Stimulated activated CD8-positive, alpha-beta memory T cell treated with anti-CD3 and anti-CD28 coated beads, Interleukin-15, amount 100 ng/mL, for 1 hour (primary cell): ENCODE measurements around the gene AP2B1.

Experiments used
- DNase-seq: peaks from one replicate; pipeline ENCODE4 v3.0.0-alpha.2; 2020; ENCODE audit warnings: low read depth

Gene AP2B1

GRCh38 chr17:35630530-35631148 is 43.5 kb downstream of the AP2B1 start:
- DNase-seq: no peak

DNA sequence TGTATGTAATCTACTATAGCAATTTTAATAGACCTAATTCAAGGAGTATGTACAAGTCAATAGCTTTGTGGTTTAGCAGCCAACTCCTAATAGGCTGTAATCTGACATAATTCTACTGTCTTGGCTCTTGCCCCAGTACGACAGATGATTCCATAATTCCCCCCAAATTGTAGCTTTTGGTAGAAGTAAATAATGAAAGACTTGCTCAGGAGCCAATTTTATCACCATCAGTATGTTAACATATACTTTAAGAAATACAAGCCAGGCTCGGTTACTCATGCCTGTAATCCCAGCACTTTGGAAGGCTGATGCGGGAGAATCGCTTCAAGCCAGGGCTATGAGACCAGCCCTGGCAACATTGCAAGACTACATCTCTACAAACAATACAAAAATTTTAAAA is 53.9 kb downstream of the AP2B1 start:
- no peak for DNase-seq

DNA sequence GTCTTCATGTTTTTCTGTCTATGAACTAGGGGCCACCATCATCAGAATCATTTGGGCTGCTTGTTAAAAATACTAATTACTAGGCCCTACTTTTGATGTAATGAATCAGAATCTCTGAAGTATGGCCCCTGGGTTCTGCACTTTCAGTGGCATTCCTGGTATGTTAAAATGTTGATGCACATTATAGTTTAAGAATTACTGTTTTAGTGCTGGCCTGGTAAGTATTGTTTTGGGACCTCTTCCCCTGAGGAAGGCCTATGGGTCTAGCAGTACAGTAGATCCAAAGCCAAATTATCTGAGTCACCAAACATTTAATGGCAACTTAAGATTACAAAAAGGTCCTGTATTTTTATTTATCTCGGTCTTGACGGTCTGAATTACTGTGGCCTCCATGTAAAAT is 58.8 kb downstream of the AP2B1 start:
- no peak for DNase-seq

- DNase-seq: no peak
These were observed 64.3 kb downstream of the AP2B1 start for GRCh38 chr17:35651467-35651866.

DNA sequence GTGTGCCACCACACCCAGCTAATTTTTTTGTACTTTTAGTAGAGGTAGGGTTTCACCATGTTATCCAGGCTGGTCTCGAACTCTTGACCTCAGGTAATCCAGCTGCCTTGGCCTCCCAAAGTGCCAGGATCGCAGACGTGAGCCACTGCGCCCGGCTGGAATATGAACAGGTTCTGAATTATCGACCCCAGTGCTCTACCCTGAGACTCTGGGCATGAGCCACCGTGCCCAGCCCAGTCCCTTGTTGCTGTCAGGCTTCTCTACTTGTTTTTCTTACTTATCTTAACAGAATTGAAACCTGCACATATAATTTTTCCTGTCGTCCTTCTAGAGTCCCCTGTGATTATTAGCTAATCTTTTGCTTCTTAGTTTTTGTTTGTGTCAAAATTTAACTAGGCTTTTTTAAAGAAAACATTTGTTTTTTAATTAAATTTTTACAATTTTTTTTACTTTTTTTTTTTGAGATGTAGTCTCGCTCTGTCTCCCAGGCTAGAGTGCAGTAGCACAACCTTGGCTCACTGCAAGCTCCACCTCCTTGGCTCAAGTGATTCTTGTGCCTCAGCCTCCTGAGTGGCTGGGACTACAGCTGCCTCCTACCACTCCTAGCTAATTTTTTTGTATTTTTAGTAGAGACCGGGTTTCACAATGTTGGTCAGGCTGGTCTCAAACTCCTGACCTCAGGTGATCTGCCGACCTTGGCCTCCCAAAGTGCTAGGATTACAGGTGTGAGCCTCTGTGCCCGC is 66.7 kb downstream of the AP2B1 start:
- no peak for DNase-seq

DNA sequence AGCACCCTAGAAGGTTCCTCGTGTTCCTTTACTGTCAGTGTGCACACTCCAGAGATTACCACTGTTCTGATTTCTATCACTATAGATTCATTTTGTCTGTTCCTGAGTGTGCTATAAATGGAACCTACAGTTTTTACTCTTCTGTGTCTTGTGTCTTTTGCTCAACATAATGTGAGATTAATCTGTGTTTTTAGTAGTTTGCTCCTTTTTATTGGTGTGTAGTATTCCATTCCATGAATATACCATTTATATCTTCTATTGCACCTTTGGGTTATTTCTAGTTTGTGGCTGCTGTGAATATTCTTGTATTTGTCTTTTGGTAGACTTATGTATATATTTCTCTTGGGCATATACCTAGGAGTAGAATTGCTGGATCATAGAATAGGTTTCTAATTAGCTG is 68.2 kb downstream of the AP2B1 start:
- no peak for DNase-seq

DNA sequence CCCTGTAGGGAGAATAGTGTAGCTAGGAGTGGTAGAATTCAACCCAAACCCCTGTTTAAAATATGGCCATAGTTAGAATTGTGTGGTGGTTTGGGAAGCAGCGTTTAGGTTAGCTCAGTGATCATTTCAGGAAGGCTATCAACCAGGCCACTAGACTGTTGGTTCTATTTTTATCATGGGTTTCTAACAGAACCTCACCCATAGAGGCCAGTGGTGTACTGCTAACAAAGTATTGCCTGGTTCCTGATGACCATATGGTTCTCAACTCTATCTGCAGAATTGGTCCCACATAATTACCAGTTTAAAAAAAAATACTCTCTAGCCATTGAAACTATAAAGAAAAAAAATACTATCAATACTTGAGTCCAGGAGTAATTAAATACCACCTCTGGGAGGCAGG is 73.8 kb downstream of the AP2B1 start:
- no peak for DNase-seq

DNA sequence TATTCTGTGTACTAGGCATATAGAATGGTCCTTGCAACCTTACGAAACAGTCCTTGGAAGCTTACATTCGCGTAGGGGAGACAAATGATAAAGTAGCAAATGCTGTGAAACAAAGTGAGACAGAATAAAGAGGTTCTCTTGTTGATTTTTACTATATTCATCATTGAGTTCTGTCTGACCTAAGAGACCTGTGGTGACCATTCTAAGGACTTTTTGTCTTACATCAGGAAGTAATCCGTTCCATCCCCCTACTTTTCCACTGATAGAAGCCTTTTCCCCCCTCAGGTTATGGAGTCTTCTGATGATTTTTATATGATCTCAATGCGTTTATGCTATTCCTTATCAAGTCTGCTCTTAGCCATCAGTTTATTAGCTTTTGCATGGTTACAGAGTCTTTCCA is 77.6 kb downstream of the AP2B1 start:
- no peak for DNase-seq

GRCh38 chr17:35665662-35666061 is 78.5 kb downstream of the AP2B1 start:
- DNase-seq: no peak

- no peak for DNase-seq
These were observed 78.9 kb downstream of the AP2B1 start for GRCh38 chr17:35666070-35666469.

- DNase-seq: no peak
These were observed 79.9 kb downstream of the AP2B1 start for GRCh38 chr17:35666967-35667532.

- DNase-seq: no peak
These were observed 81.7 kb downstream of the AP2B1 start for GRCh38 chr17:35668802-35669201.

- no peak for DNase-seq
These were observed 87.4 kb downstream of the AP2B1 start for GRCh38 chr17:35674552-35674951.

- no peak for DNase-seq
These were observed 89.3 kb downstream of the AP2B1 start for GRCh38 chr17:35676441-35676840.

DNA sequence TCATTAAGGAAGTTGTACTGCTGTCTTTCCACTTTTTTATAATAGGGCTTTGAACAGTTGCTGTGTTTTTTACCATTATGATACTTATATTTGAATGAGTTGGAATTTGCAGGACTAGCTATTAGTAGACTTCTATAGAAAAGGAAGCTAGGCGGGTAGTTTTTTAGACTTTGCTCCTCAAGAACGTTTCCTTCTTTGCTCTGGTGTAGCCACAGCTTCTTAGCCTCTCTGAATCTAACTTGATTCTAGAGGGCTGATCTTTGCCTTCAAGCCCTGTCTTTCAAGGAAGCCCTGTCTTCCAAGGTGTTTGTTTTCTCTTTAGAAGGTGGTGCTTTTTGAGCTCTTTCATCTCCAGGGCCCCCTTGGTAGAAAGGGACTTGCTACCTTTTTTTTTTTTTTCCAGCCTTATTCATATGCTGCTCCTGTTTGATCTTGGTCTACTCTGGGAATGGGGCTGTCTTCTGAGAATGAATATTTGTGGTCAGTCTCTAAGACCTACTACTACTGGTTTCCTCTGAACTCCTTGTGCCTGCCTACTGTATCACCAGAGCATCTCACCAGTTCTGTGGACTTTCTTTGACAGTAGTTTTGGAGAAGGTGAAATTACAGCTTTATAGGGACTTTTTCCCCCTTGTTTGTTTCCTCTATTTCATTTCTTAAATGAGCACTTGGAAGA is 92.0 kb downstream of the AP2B1 start:
- DNase-seq: no peak

- DNase-seq: no peak
These were observed 96.5 kb downstream of the AP2B1 start for GRCh38 chr17:35683591-35683990.

DNA sequence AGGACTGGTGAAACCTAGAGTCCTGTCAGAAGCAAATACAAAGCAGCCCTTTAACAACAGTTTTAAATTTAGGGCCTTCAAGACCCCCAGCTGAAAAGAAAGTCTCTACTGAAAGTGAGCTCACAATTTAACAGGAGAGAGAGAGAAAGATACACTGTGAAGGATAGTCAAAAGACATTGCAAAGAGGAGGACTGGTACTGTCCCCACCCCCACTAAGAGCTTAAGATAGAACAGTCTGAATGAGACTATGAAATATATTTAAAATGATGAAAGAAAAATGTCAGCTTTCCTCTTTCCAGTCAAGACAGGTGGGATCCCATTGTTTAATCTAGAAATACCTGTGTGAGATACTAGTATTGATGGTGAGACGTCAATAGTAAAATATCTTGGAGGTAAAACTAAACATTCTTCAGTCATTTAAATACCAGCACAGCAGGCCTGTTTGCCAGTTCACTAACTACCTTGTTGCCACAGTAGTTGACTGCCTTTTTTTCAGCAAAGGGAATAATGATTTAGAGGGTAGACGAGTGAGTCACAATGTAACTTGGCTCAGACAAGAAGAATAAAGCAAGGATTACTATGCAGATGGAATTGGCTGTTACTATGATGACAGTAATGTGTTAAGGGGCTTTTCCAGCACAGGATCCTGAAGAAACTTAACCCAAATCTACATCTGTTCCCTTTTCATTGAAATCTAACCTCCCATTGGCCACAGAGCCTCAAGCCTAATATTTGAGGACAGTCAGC is 97.1 kb downstream of the AP2B1 start:
- no peak for DNase-seq

DNA sequence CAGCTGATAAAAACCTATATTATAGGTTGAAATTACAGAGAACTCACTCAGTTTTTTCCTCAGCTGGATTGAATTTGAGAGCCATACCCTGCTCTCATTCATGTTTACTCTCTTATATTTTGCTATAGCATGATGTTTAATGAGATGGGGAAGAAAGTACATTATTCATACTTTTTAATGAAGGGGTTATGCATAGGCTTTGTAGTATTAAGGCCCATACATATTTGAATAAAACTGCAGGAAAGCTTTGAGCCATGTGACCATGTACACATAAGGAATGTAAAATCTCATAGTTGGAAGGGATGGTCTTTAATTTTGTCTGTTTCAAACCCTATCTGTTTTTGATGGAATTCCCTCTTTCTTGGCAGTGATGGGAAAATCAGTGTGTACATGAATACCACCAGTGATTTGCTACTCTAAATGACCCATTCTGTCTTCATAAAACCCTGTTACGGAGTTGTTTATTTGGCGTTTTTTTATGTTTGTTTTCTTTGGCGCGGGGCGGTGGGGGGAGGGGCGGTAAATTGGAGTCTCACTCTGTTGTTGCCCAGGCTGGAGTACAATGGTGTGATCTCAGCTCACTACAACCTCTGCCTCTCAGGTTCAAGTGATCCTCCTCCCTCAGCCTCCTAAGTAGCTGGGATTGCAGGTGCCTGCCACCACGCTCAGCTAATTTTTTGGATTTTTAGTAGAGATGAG is 105.5 kb downstream of the AP2B1 start:
- DNase-seq: no peak

DNA sequence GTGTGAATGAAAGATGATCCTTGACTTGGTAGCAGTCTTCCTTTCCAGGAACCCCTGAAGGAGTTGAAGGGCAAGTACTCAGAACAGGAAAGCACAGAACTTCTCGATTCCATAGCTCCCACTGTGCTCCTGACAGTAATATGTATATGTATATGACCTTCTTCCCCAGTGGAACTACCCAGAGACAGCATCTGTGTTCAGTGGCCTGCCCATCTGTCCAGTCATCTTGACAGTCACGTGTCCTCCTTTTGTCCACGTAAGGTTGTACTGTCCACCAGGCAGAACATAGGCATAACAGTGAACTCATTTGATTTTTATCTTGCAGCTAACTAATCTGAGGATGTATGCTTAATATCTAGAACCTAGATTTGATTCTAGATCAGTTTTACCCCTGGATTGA is 106.5 kb downstream of the AP2B1 start:
- no peak for DNase-seq

GRCh38 chr17:35694906-35695305 is 107.8 kb downstream of the AP2B1 start:
- DNase-seq: no peak

DNA sequence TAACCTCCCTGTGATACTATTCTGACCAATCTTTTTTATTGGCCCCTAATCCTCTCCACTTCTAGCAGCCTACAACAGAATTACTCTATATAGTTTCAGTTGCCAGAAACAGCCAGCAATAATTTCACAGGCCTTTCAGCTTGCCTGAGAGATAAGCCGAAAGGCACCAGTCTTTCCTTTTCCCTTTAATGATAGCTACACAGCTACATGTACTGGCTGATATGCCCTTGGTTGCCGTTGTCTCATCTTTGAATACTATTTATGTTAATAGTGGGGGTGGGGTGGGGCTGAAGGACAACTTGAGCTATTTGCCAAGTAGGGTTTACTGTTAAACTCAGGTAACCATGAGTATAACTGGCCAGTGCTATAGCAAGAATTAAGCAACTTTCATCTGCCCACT is 108.5 kb downstream of the AP2B1 start:
- no peak for DNase-seq

GRCh38 chr17:35698800-35699199 is 111.7 kb downstream of the AP2B1 start:
- DNase-seq: no peak
